Suprapubic skin (tissue), 4 donors: ENCODE measurements around the gene MACC1. TPM values are rescaled to one million over a fixed set of nuclear protein-coding genes. Genes with fewer than 3 reads are reported as not detected.

ENCODE experiments used
- DNase-seq, 2 donors: peaks; one replicate each; pipeline ENCODE4 v3.0.0-alpha.2; 2019; ENCODE audit warnings: low spot score in 2 of 2
- H3K27ac ChIP-seq: fragments of 200-600 bp; sonication (generic); one replicate; pipeline ENCODE4 v1.5.1; 2019
- H3K27me3 ChIP-seq: fragments of 200-600 bp; sonication (generic); one replicate; pipeline ENCODE4 v1.5.1; 2019
- H3K36me3 ChIP-seq: fragments of 200-600 bp; sonication (generic); one replicate; pipeline ENCODE4 v1.5.1; 2019
- H3K4me1 ChIP-seq: fragments of 200-600 bp; sonication (generic); one replicate; pipeline ENCODE4 v1.5.1; 2019
- H3K4me3 ChIP-seq: fragments of 200-600 bp; sonication (generic); one replicate; pipeline ENCODE4 v1.5.1; 2019; ENCODE audit warnings: mild to moderate bottlenecking
- H3K9me3 ChIP-seq: fragments of 200-600 bp; sonication (generic); one replicate; pipeline ENCODE4 v1.5.1; 2019
- CTCF ChIP-seq, 2 donors: fragments of 200-600 bp in 1 of 2; fragments of 450-650 bp in 1 of 2; sonication (generic) in 1 of 2; IDR thresholded peaks; one replicate each; pipeline ENCODE4 v1.5.1; 2016 to 2019; ENCODE audit warnings: antibody characterized with exemption in 2 of 2, mild to moderate bottlenecking in 1 of 2, moderate library complexity in 1 of 2
- EP300 ChIP-seq: sonication (generic); formaldehyde crosslinking; IDR thresholded peaks from one replicate; pipeline ENCODE4 v1.6.1; 2017; ENCODE audit warnings: antibody characterized with exemption
- POLR2A ChIP-seq, 2 donors: fragments of 450-650 bp; IDR thresholded peaks; one replicate each; pipeline ENCODE4 v1.6.1; 2017; ENCODE audit warnings: antibody characterized with exemption in 2 of 2, mild to moderate bottlenecking in 2 of 2, moderate library complexity in 2 of 2
- POLR2AphosphoS5 ChIP-seq, 3 donors: sonication (generic); formaldehyde crosslinking; IDR thresholded peaks; one replicate each; pipeline ENCODE4 v1.6.1; 2017; ENCODE audit warnings: antibody characterized with exemption in 3 of 3
- WGBS: methylation state at CpG from one replicate; pipeline ENCODE4 v1.1.5; 2018; 5-methylcytosine and 5-hydroxymethylcytosine counted together
- total RNA-seq, 4 donors: library from RNA; depleted of rRNA; stranded (reverse); fragments of >200 nt; gene quantifications; one replicate each; pipeline ENCODE4 v1.1.0, GENCODE V29; 2016

The MACC1 gene
- total RNA-seq, 4 donors from 2014 or later, result 8.6 to 13.0 (median 11.5) TPM

DNA sequence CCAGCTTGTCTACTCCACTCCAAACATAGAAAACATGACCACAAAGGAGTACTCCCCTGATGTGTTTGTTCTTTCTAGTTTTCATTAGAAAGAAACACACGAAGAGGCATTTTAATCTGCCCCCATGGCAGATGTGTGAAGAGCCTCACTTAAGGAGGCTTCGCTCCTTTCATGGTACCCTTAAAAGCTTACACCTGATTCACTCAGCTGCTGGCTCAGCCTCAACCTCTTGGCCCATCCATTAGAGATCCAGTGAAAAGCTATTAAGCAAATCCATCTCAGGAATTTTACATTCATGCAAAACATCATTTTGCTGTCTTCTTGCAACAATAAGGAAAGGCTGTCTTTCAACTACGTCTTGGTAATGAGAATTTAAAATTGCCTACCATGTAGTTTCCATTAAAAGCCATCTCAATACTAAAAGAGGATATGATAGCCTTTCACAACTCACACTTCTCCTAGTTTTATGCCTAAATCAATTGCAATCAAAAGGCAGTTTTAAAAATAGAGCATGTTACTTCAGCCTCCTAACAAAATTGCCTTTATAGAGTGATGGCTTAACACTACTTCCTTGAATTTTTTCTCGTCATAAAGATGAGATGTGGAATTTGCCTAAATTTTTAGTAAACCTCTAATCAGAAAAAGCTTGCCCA is 22.7 kb downstream of the MACC1 start:
- WGBS, result 73% methylated on average over 4 of the region's 4 CpGs
- DNase-seq, result no peak
- Histone ChIP-seq H3K9me3 (peaks cover 6% of the 10 kb centered on the region), H3K36me3 (no peaks in the 10 kb centered on the region), H3K27ac (no peak overlapping the region), H3K27me3 (no peaks in the 10 kb centered on the region), H3K4me1 (peaks cover 12% of the 10 kb centered on the region), H3K4me3 (no peak overlapping the region)
- TF ChIP-seq CTCF (IDR thresholded peaks at IDR 0.05), result no peak

DNA sequence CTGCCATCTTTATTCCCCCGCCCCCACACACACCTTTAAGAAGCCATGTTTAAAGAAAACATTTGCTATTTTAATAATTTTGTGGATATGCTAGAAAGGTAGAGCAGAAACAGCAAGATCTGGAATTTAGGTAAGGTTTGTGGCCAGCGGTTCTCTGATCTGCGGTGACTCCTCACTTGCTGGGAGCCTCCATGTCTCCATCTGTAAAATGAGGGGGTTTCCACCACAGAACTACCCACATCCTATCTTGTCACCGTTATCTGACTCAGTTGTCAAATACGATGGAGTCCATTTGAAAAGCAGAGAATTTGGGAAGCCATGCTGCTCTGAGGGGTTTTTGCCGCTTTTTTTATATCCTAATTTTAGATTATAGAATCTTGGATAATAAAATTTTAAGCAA is 23.3 kb downstream of the MACC1 start:
- no peaks in the 10 kb centered on the region for H3K27me3 ChIP-seq
- TF ChIP-seq EP300 (no peak), POLR2A (IDR thresholded peaks at IDR 0.05) (no peak), POLR2AphosphoS5 (IDR thresholded peaks at IDR 0.05) (no peak), CTCF (IDR thresholded peaks at IDR 0.05) (no peak)
- H3K9me3 ChIP-seq, result peaks cover 10% of the 10 kb centered on the region
- 88% methylated on average over 6 of the region's 6 CpGs for WGBS
- peaks cover 6% of the 10 kb centered on the region for H3K4me1 ChIP-seq
- H3K36me3 ChIP-seq, result no peaks in the 10 kb centered on the region
- DNase-seq, result no peak
- H3K4me3 ChIP-seq, result no peak overlapping the region
- no peak overlapping the region for H3K27ac ChIP-seq

DNA sequence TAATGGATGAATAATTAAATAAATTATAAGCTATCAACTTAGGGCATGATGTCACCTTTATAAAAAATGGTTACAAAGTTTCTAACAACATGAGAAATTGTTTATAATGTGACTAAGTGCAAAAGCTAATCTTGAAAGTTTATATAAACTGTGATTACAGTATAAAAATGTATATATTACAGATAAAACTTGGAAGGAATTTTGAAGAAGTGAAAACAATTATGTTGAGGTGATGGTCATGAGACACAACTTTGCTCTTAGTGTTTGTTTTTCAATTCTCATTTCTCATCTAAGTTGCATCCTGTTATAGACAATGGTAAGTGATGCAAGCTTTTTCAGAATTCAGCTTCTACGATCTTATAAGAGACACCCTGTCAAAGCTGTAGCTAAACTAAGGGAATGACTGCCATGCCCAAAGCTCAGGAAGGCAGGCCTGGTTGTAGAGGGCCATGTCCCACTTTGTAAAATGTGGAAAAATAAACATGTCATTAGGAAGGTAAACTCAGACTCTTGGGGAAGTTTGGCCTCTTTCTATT is 23.9 kb downstream of the MACC1 start:
- Histone ChIP-seq H3K9me3 (peaks cover 10% of the 10 kb centered on the region), H3K4me1 (peaks cover 2% of the 10 kb centered on the region), H3K4me3 (no peak overlapping the region), H3K27ac (no peak overlapping the region), H3K36me3 (no peaks in the 10 kb centered on the region), H3K27me3 (no peaks in the 10 kb centered on the region)
- 79% methylated on average over 1 of the region's 1 CpG for WGBS
- DNase-seq, result no peak
- TF ChIP-seq EP300 (no peak), POLR2A (IDR thresholded peaks at IDR 0.05) (no peak), POLR2AphosphoS5 (IDR thresholded peaks at IDR 0.05) (no peak), CTCF (IDR thresholded peaks at IDR 0.05) (no peak)

DNA sequence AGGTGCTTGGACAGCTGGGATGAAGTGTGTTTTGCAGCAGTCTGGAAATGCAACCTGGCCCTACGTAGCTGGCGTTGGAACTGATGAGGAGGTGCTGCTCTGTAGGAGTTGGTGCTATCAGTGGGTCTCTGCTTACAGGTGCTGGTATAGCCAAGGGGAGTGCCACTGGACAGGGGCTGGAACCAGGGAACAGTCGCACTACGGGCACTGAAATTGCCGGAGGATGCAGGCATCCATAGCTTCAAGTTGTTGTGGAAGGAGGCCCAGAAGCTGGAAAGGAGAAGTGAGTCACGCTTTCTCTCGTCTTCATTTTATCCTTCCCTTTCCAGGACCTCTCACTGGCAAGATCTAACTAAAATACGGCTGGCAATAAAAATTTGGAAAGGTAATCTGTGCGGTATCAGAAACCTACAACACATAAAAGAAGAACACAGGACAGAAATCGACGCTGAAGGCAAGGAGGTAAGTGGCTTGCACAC is 25.8 kb downstream of the MACC1 start:
- H3K4me1 ChIP-seq, result no peaks in the 10 kb centered on the region
- H3K36me3 ChIP-seq, result no peaks in the 10 kb centered on the region
- H3K4me3 ChIP-seq, result no peak overlapping the region
- no peak for DNase-seq
- no peak for TF ChIP-seq POLR2AphosphoS5 (IDR thresholded peaks at IDR 0.05)
- no peak for TF ChIP-seq EP300
- no peak for TF ChIP-seq CTCF (IDR thresholded peaks at IDR 0.05)
- TF ChIP-seq POLR2A (IDR thresholded peaks at IDR 0.05), result no peak
- no peak overlapping the region for H3K27ac ChIP-seq
- WGBS, result 90% methylated on average over 11 of the region's 11 CpGs
- H3K27me3 ChIP-seq, result no peaks in the 10 kb centered on the region
- peaks cover 10% of the 10 kb centered on the region for H3K9me3 ChIP-seq

DNA sequence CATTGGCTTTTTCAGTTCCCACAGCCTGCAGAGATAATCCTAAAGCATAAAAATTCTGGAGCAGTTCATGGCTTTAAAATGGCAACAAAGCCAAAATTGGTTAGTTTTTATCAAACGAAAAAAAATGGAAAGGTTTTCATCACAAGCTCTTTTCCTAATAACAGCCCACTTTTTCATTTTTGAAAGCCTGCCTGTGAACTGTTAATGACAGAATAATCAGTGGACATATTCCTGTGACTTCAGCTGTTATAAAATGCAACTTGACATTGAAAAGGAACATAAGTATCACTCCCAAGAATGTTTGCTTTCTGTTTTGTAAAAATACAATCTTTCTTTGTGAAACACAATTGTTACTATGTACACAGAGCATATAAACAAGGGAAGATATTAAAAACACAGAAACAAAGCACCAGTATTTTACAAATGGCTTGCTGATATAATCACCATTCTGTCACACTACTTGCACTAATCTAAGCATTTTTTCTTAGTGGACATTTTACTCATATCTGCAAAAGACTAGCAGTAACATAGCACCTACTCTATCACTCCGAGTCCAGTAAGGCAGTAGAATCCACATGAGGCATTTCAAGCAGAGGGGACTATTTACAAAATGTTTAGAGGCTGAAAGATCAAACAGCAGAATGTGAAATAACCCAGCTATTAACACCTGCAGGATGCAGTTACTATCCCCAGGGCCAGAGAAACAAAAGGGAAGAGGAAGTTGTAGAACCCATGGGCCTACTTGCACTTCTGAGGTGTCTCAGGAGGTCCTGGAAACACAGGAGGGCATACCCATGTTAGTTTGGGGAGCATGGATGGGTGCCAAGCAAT is 26.4 kb downstream of the MACC1 start:
- Histone ChIP-seq H3K36me3 (no peaks in the 10 kb centered on the region), H3K4me3 (no peak overlapping the region), H3K9me3 (peaks cover 10% of the 10 kb centered on the region), H3K4me1 (no peaks in the 10 kb centered on the region), H3K27ac (no peak overlapping the region), H3K27me3 (no peaks in the 10 kb centered on the region)
- TF ChIP-seq POLR2AphosphoS5 (IDR thresholded peaks at IDR 0.05) (no peak), CTCF (IDR thresholded peaks at IDR 0.05) (no peak), POLR2A (IDR thresholded peaks at IDR 0.05) (no peak), EP300 (no peak)
- 58% methylated on average over 2 of the region's 2 CpGs for WGBS
- no peak for DNase-seq
